NCI-H128 (cell line): ENCODE measurements around the gene CRELD2.

Experiments used
- DNase-seq: peaks from one replicate; lab custom pipeline; 2025; ENCODE audit not compliant: unreplicated experiment; lab: John Stamatoyannopoulos, UW

Gene CRELD2

GRCh38 chr22:49966774-49967705 lies 48.6 kb downstream of the CRELD2 start:
- DNase-seq: no peak

- no peak for DNase-seq
Measured at GRCh38 chr22:49967706-49968208, 49.3 kb downstream of the CRELD2 start.

- no peak for DNase-seq
Measured at GRCh38 chr22:49968313-49968830, 49.9 kb downstream of the CRELD2 start.

- no peak for DNase-seq
Measured at GRCh38 chr22:49968831-49969661, 50.6 kb downstream of the CRELD2 start.

- no peak for DNase-seq
Measured at GRCh38 chr22:49969751-49970527, 51.5 kb downstream of the CRELD2 start.

- peak; percentile 28 for DNase-seq
Measured at GRCh38 chr22:49970528-49971231, 52.2 kb downstream of the CRELD2 start.

GRCh38 chr22:49971232-49972162 lies 53.1 kb downstream of the CRELD2 start:
- no peak for DNase-seq

GRCh38 chr22:49972163-49973017 lies 54.0 kb downstream of the CRELD2 start:
- no peak for DNase-seq

- DNase-seq: no peak
Measured at GRCh38 chr22:49973018-49973961, 54.9 kb downstream of the CRELD2 start.

GRCh38 chr22:49975543-49976389 lies 57.3 kb downstream of the CRELD2 start:
- DNase-seq: no peak

GRCh38 chr22:49976439-49977175 lies 58.2 kb downstream of the CRELD2 start:
- DNase-seq: no peak
